ENCODE measurements around the gene PSMA8. TPM values are rescaled to one million over a fixed set of nuclear protein-coding genes. Genes with fewer than 3 reads are reported as not detected.

PSMA8 gene
- total and polyA plus RNA-seq, 2 of the 8 experiments (the other 6 are each of a cell fraction or from before 2014, with no cell fraction given), result not detected

GRCh38 chr18:26089293-26090129 is 44.2 kb upstream of the PSMA8 start:
- peak overlapping the region; percentile 91; the same call in 1 of the 2 replicates for H3K27ac ChIP-seq (ENCODE audit: low read depth, low read length)
- H4K20me1 ChIP-seq (replicated peaks in 1 of 2; ENCODE audit: control insufficient read depth in 1 of 2, insufficient read depth in 2 of 2, low read length in 2 of 2), result peaks cover 4 to 5% of the 10 kb centered on the region in 2 experiments
- peak overlapping the region; percentile 95; the same call in 1 of the 2 replicates for H4K8ac ChIP-seq (ENCODE audit: extremely low read depth, insufficient read depth, low read length)

More at GRCh38 chr18:26089293-26090129, 44.2 kb upstream of the PSMA8 start:
- ChIA-PET CTCF (ENCODE audit: partially characterized antibody) (interaction anchor here (0.6 to 1.2 kb wide), 4 partner anchors 154 to 521 kb away, joined by 3 to 5 read pairs (median 4); no protein-coding TSS in a partner anchor), POLR2A (ENCODE audit: partially characterized antibody) (interaction anchor here (0.6 to 1.1 kb wide), 4 partner anchors 17 to 454 kb away, joined by 3 to 5 read pairs (median 4); no protein-coding TSS in a partner anchor)
- H3K9ac ChIP-seq (replicated peaks in 1 of 4; ENCODE audit: extremely low read depth in 1 of 4, low read depth in 3 of 4, low read length in 3 of 4), result peak overlapping the region; percentile 39 to 85 (median 80)
- no peaks in the 10 kb centered on the region for H3K9me3 ChIP-seq (ENCODE audit: insufficient read depth in 2 of 2, low read depth in 1 of 2, low read length in 1 of 2)
- H4K91ac ChIP-seq (replicated peaks; ENCODE audit: insufficient read length, low read length), result no peak overlapping the region
- peaks cover 0 to 9% (median 0%) of the 10 kb centered on the region in 4 experiments; a peak in 1 of 7 replicates for H3K4me1 ChIP-seq (replicated peaks in 1 of 4; ENCODE audit: control insufficient read depth in 3 of 4, insufficient read depth in 4 of 4, low read length in 3 of 4)
- no peak overlapping the region for H3K14ac ChIP-seq (ENCODE audit: insufficient read length)
- no peak overlapping the region for H3K4ac ChIP-seq (replicated peaks; ENCODE audit: insufficient read length, low read depth, low read length)
- WGBS, 2 experiments (ENCODE audit: extremely low coverage in 1 of 2, insufficient coverage in 1 of 2, insufficient read length in 1 of 2, insufficient replicate concordance in 2 of 2, low coverage in 1 of 2, low lambda C conversion rate in 2 of 2, missing lambda C conversion rate in 1 of 2), result 9% methylated on average over 35 of the region's 35 CpGs; no CpG with 5 or more reads in 1 of the 2 experiments
- H3K79me2 ChIP-seq (ENCODE audit: control insufficient read depth in 1 of 2, insufficient read depth in 2 of 2, low read length in 2 of 2), result peaks cover 0 to 51% of the 10 kb centered on the region in 2 experiments; a peak in 2 of 4 replicates
- peak overlapping the region; percentile 67 to 98 (median 83) for H3K4me3 ChIP-seq (ENCODE audit: extremely low read depth in 1 of 4, insufficient read depth in 2 of 4, low read depth in 3 of 4, low read length in 4 of 4)
- no peak for TF ChIP-seq RNF2 (IDR thresholded peaks at IDR 0.05; ENCODE audit: borderline replicate concordance, low read depth, low read length, missing control alignments, poor library complexity, severe bottlenecking)
- no peak for TF ChIP-seq SP2 (IDR thresholded peaks at IDR 0.05; ENCODE audit: low read length)
- TF ChIP-seq CREB1 (IDR thresholded peaks at IDR 0.05), result no peak
- TF ChIP-seq KDM4A (IDR thresholded peaks at IDR 0.05; ENCODE audit: low read depth, low read length, severe bottlenecking), result peak; percentile 77
- TF ChIP-seq USF2 (IDR thresholded peaks at IDR 0.05; ENCODE audit: low read length), result peak; percentile 3; the same call in 1 of the 2 replicates
- TF ChIP-seq BACH1 (IDR thresholded peaks at IDR 0.05; ENCODE audit: low read length), result peak; percentile 65; the same call in 1 of the 2 replicates
- TF ChIP-seq ZNF274 (IDR thresholded peaks at IDR 0.05; ENCODE audit: borderline replicate concordance, extremely low read depth, low read length), result no peak
- TF ChIP-seq SRF (IDR thresholded peaks at IDR 0.05; ENCODE audit: low read depth, low read length), result no peak
- TF ChIP-seq POU5F1 (IDR thresholded peaks at IDR 0.05; ENCODE audit: low read depth, low read length), result no peak
- TF ChIP-seq SUZ12 (IDR thresholded peaks at IDR 0.05; ENCODE audit: low read length), result no peak
- H3K23me2 ChIP-seq (ENCODE audit: low read depth, low read length), result peaks cover 11% of the 10 kb centered on the region
- H3K36me3 ChIP-seq (ENCODE audit: control insufficient read depth in 2 of 4, insufficient read depth in 4 of 4, low read length in 3 of 4), result peaks cover 0 to 29% (median 0%) of the 10 kb centered on the region in 4 experiments; a peak in 4 of 8 replicates
- no peak overlapping the region for H2AK5ac ChIP-seq (ENCODE audit: low read depth, low read length)
- H3K4me2 ChIP-seq (ENCODE audit: insufficient read depth in 1 of 2, low read depth in 2 of 2, low read length in 2 of 2), result peak overlapping the region; percentile 66 to 90
- no peak overlapping the region for H2BK12ac ChIP-seq (ENCODE audit: low read depth, low read length)
- no peak overlapping the region for H3K56ac ChIP-seq (replicated peaks; ENCODE audit: insufficient read length, low read depth, low read length)
- H3K23ac ChIP-seq (ENCODE audit: insufficient read length), result no peak overlapping the region
- H4K5ac ChIP-seq (ENCODE audit: insufficient read length, low read depth, low read length), result no peak overlapping the region
- H2AFZ ChIP-seq (ENCODE audit: low read length), result no peak overlapping the region
- H2BK120ac ChIP-seq (replicated peaks; ENCODE audit: low read depth, low read length), result no peak overlapping the region
- H2BK15ac ChIP-seq (ENCODE audit: low read length), result no peak overlapping the region
- no peaks in the 10 kb centered on the region for H3K79me1 ChIP-seq (ENCODE audit: low read depth, low read length)
- no peak for FAIRE-seq
- no peak overlapping the region for H2BK20ac ChIP-seq (ENCODE audit: low read length)
- H3K27me3 ChIP-seq (replicated peaks in 1 of 4; ENCODE audit: control insufficient read depth in 3 of 4, extremely low read depth in 1 of 4, insufficient read depth in 3 of 4, low read length in 3 of 4), result no peaks in the 10 kb centered on the region
- H2BK5ac ChIP-seq (ENCODE audit: low read depth, low read length), result no peak overlapping the region
- no peak overlapping the region for H3K18ac ChIP-seq (ENCODE audit: extremely low read depth, low read length)
- DNase-seq (ENCODE audit: low read depth in 1 of 2, low spot score in 2 of 2), result peak in 1 of 2 experiments; percentile 76

Measured in H1 (cell line).